IMR-90 (cell line): Measurements from ENCODE around the gene DNM2. TPM values are rescaled to one million over a fixed set of nuclear protein-coding genes. Genes with fewer than 3 reads are reported as not detected.
A peak's percentile ranks its signal among the peaks of the same experiment; 100 is the strongest.

Experiments used
- ATAC-seq: fragments of 200-7000 bp; cut with Tn5 transposase; 2 replicates; pipeline ENCODE4 v1.9.1; 2020; ENCODE audit warnings: low read depth, mild to moderate bottlenecking, moderate library complexity
- BruUV-seq: library from RNA; stranded (reverse); fragments of 400-500 nt; replicated peaks from 2 replicates; lab custom pipeline; 2021; lab: Mats Ljungman, UMichigan
- CTCF ChIA-PET: fragments of 300-600 bp; formaldehyde crosslinking; extraction: SDS; loops from one replicate; lab custom pipeline; 2021; ENCODE audit warnings: antibody characterized with exemption; lab: Yijun Ruan, JAX
- POLR2A ChIA-PET: fragments of 300-600 bp; sonication (Branson Sonifier 250); formaldehyde crosslinking; loops from one replicate; lab custom pipeline; 2022; ENCODE audit warnings: antibody characterized with exemption; ENCODE audit not compliant: unreplicated experiment; lab: Charles Lee
- DNase-seq: peaks from one replicate; pipeline ENCODE4 v3.0.0; 2013
- H2AFZ ChIP-seq: replicated peaks from 2 replicates; pipeline ENCODE3; 2013; ENCODE audit warnings: low read length, mild to moderate bottlenecking; ENCODE audit not compliant: poor library complexity
- H2AK5ac ChIP-seq: 2 replicates; pipeline ENCODE4 v1.6.1; 2013; ENCODE audit warnings: low read depth, low read length, inconsistent platforms
- H2AK9ac ChIP-seq: replicated peaks from 2 replicates; pipeline ENCODE3; 2013; ENCODE audit warnings: mild to moderate bottlenecking, low read depth, low read length, moderate library complexity; ENCODE audit not compliant: poor library complexity
- H2BK120ac ChIP-seq: 2 replicates; pipeline ENCODE4 v1.6.1; 2013; ENCODE audit warnings: low read depth, low read length, inconsistent platforms
- H2BK15ac ChIP-seq: 3 replicates; pipeline ENCODE4 v1.6.1; 2013; ENCODE audit warnings: low read depth, low read length, inconsistent platforms
- H2BK20ac ChIP-seq: 2 replicates; pipeline ENCODE4 v1.6.1; 2013; ENCODE audit warnings: low read depth, mild to moderate bottlenecking, inconsistent platforms, low read length, moderate library complexity
- H2BK5ac ChIP-seq: 2 replicates; pipeline ENCODE4 v1.6.1; 2013; ENCODE audit warnings: mild to moderate bottlenecking, low read depth, low read length, inconsistent platforms; ENCODE audit not compliant: poor library complexity, severe bottlenecking
- H3K14ac ChIP-seq: replicated peaks from 2 replicates; pipeline ENCODE4 v1.6.1; 2013; ENCODE audit warnings: low read depth, low read length, inconsistent platforms
- H3K18ac ChIP-seq: 2 replicates; pipeline ENCODE4 v1.6.1; 2013; ENCODE audit warnings: low read depth, low read length, control low read depth
- H3K23ac ChIP-seq: 2 replicates; pipeline ENCODE4 v1.6.1; 2013; ENCODE audit warnings: low read depth, low read length, inconsistent platforms
- H3K27ac ChIP-seq: 2 replicates; pipeline ENCODE4 v1.5.1; 2013; ENCODE audit warnings: mild to moderate bottlenecking, control low read depth, low read length; ENCODE audit not compliant: insufficient read depth
- H3K27me3 ChIP-seq: 2 replicates; pipeline ENCODE4 v1.6.1; 2013; ENCODE audit warnings: low read length; ENCODE audit not compliant: control insufficient read depth, insufficient read depth
- H3K36me3 ChIP-seq: 2 replicates; pipeline ENCODE4 v1.6.1; 2013; ENCODE audit warnings: low read length, mixed read lengths; ENCODE audit not compliant: control insufficient read depth, insufficient read depth
- H3K4ac ChIP-seq: 2 replicates; pipeline ENCODE4 v1.6.1; 2013; ENCODE audit warnings: low read depth, low read length, inconsistent platforms
- H3K4me1 ChIP-seq: 2 replicates; pipeline ENCODE4 v1.6.1; 2013; ENCODE audit warnings: low read length, mixed read lengths; ENCODE audit not compliant: control insufficient read depth, insufficient read depth
- H3K4me2 ChIP-seq: 2 replicates; pipeline ENCODE4 v1.6.1; 2013; ENCODE audit warnings: low read depth, mild to moderate bottlenecking, control low read depth, low read length, moderate library complexity
- H3K4me3 ChIP-seq: 2 replicates; pipeline ENCODE4 v1.5.1; 2013; ENCODE audit warnings: low read depth, mild to moderate bottlenecking, control low read depth, low read length, moderate library complexity; ENCODE audit not compliant: insufficient read depth
- H3K56ac ChIP-seq: 2 replicates; pipeline ENCODE4 v1.6.1; 2013; ENCODE audit warnings: low read length, inconsistent platforms; ENCODE audit not compliant: insufficient read depth; ENCODE audit errors: extremely low read depth
- H3K79me1 ChIP-seq, 2 experiments: 2 replicates each; pipeline ENCODE4 v1.6.1; 2013; ENCODE audit warnings: low read length in 2 of 2, inconsistent platforms in 1 of 2, low read depth in 1 of 2
- H3K9ac ChIP-seq: 2 replicates; pipeline ENCODE4 v1.6.1; 2013; ENCODE audit warnings: low read depth, low read length, control low read depth
- H3K9me1 ChIP-seq: 2 replicates; pipeline ENCODE4 v1.6.1; 2013; ENCODE audit warnings: low read length, inconsistent platforms; ENCODE audit not compliant: insufficient read depth
- H3K9me3 ChIP-seq: 2 replicates; pipeline ENCODE4 v1.6.1; 2013; ENCODE audit warnings: low read length; ENCODE audit not compliant: control insufficient read depth, insufficient read depth
- H4K20me1 ChIP-seq: 2 replicates; pipeline ENCODE4 v1.6.1; 2013; ENCODE audit warnings: low read length, inconsistent platforms; ENCODE audit not compliant: insufficient read depth
- H4K5ac ChIP-seq: 2 replicates; pipeline ENCODE4 v1.6.1; 2013; ENCODE audit warnings: mild to moderate bottlenecking, low read depth, low read length, control low read depth
- H4K8ac ChIP-seq, 2 experiments: 2 replicates each; pipeline ENCODE4 v1.6.1; 2013; ENCODE audit warnings: low read depth in 2 of 2, low read length in 2 of 2, control low read depth in 1 of 2, inconsistent platforms in 1 of 2
- H4K91ac ChIP-seq: 2 replicates; pipeline ENCODE4 v1.6.1; 2013; ENCODE audit warnings: low read depth, low read length, inconsistent platforms; ENCODE audit not compliant: insufficient read depth
- BHLHE40 ChIP-seq: fragments of 150-350 bp; IDR thresholded peaks from 2 replicates; pipeline ENCODE4 v1.6.1; 2016; ENCODE audit warnings: mild to moderate bottlenecking, low read depth, low read length
- MXI1 ChIP-seq: IDR thresholded peaks from 2 replicates; pipeline ENCODE4 v1.6.1; 2012; ENCODE audit warnings: low read depth, mild to moderate bottlenecking, low read length, moderate library complexity, borderline replicate concordance
- RFX5 ChIP-seq: IDR thresholded peaks from 2 replicates; pipeline ENCODE4 v1.8.0; 2012; ENCODE audit warnings: low read depth, mild to moderate bottlenecking, low read length, moderate library complexity
- SMC3 ChIP-seq: fragments of 150-350 bp; IDR thresholded peaks from 2 replicates; pipeline ENCODE4 v1.6.1; 2016; ENCODE audit warnings: low read depth, mild to moderate bottlenecking, antibody characterized with exemption, low read length, moderate library complexity
- USF2 ChIP-seq: fragments of 150-350 bp; IDR thresholded peaks from 2 replicates; pipeline ENCODE4 v1.6.1; 2017; ENCODE audit warnings: mild to moderate bottlenecking, antibody characterized with exemption, low read length, low read depth
- WGBS, 2 experiments: methylation state at CpG; one replicate each; pipeline versions ENCODE4 v1.1.5 to v1.1.7; 2013; ENCODE audit warnings: missing lambda C conversion rate in 2 of 2; ENCODE audit not compliant: insufficient read length in 1 of 2; ENCODE audit errors: extremely low coverage in 2 of 2; 5-methylcytosine and 5-hydroxymethylcytosine counted together
- dilution Hi-C: fragments of 300-500 bp; cut with HindIII; formaldehyde crosslinking; loops from one replicate; pipeline ENCODE4 v1.14.3; 2018; ENCODE audit warnings: low sequenced_read_pairs; ENCODE audit not compliant: unreplicated experiment
- in situ Hi-C: fragments of 300-500 bp; cut with MboI; formaldehyde crosslinking; loops from 3 replicates; pipeline ENCODE4 v1.14.3; 2019; ENCODE audit warnings: low sequenced_read_pairs, inconsistent platforms, mixed read lengths
- intact Hi-C: fragments of 100-400 bp; cut with micrococcal nuclease; formaldehyde crosslinking; loops from 2 replicates; pipeline ENCODE4 v1.10.0; 2022
- polyA plus RNA-seq, 3 experiments: library from polyadenylated mRNA; depleted of rRNA; stranded (reverse); fragments of >200 nt; gene quantifications; 2 replicates each; pipeline ENCODE4 v1.2.3, GENCODE V29; 2012; ENCODE audit warnings: low replicate concordance in 1 of 3
- total RNA-seq: library from RNA; depleted of rRNA; stranded (reverse); fragments of >200 nt; gene quantifications from 2 replicates; pipeline ENCODE4 v1.2.3, GENCODE V29; 2012

The DNM2 gene
- total and polyA plus RNA-seq, 2 of the 4 experiments (the other 2 are of a cell fraction), result 55.6 to 74.2 TPM

GRCh38 chr19:10836479-10837330 lies 118.8 kb downstream of the DNM2 start:
- Histone ChIP-seq H3K4me2 (peak overlapping the region; percentile 75), H3K4me1 (peaks cover 9% of the 10 kb centered on the region), H2AK9ac (peak overlapping the region; percentile 97), H2AFZ (peak overlapping the region; percentile 98), H3K9me1 (peaks cover 7% of the 10 kb centered on the region; the same call in 1 of the 2 replicates), H2BK5ac (peak overlapping the region; percentile 97), H3K36me3 (peaks cover 25% of the 10 kb centered on the region), H3K27me3 (no peaks in the 10 kb centered on the region), H3K23ac (peak overlapping the region; percentile 63; the same call in 1 of the 2 replicates), H3K14ac (peak overlapping the region; percentile 88), H2BK15ac (peak overlapping the region; percentile 84; the same call in 2 of the 3 replicates), H4K8ac (peak overlapping the region; percentile 99 to 100), H3K56ac (peak overlapping the region; percentile 96), H3K79me1 (peaks cover 11 to 17% of the 10 kb centered on the region in 2 experiments; a peak in 3 of 4 replicates), H3K9ac (peak overlapping the region; percentile 66), H4K20me1 (no peaks in the 10 kb centered on the region; the same call in 1 of the 2 replicates), H4K5ac (peak overlapping the region; percentile 96), H3K18ac (peak overlapping the region; percentile 87), H2BK120ac (peak overlapping the region; percentile 54), H2BK20ac (0 out of 2 replicates have a peak overlapping the region, but pooled peaks have one; percentile 18), H4K91ac (peak overlapping the region; percentile 85), H3K4me3 (peak overlapping the region; percentile 64), H3K9me3 (peaks cover 5% of the 10 kb centered on the region), H3K4ac (peak overlapping the region; percentile 81), H3K27ac (peak overlapping the region; percentile 96), H2AK5ac (peak overlapping the region; percentile 97)
- in situ Hi-C loops (no loop called here), dilution Hi-C loops (no loop called here), intact Hi-C loops (loop anchor here (1.0 kb wide), 1 partner anchor 28 kb away; no protein-coding TSS in a partner anchor)
- 14% methylated on average over 25 of the region's 38 CpGs; no CpG with 5 or more reads in 1 of the 2 experiments for WGBS, 2 experiments
- BruUV-seq, result no TSS peak
- ATAC-seq (peak; percentile 28), DNase-seq (no peak)
- ChIA-PET CTCF (interaction anchor here (0.6 to 1.7 kb wide), 6 partner anchors 22 to 120 kb away, joined by 3 to 7 read pairs (median 5); partner anchors contain the start of gene DNM2), POLR2A (interaction anchor here (0.5 to 0.9 kb wide), 4 partner anchors 16 to 29 kb away, joined by 4 to 14 read pairs (median 6); no protein-coding TSS in a partner anchor)
- TF ChIP-seq RFX5 (no peak), SMC3 (no peak), USF2 (peak; percentile 93), MXI1 (peak; percentile 54; the same call in 1 of the 2 replicates), BHLHE40 (peak; percentile 26; the same call in 1 of the 2 replicates)
